HG02943 (cell line): ENCODE data around the gene SPTBN2.

Source experiments
- ATAC-seq: cut with Tn5 transposase; IDR thresholded peaks from one replicate; pipeline ENCODE4 v1.9.1; 2021; ENCODE audit warnings: mild to moderate bottlenecking, low read depth, moderate library complexity; ENCODE audit not compliant: unreplicated experiment

Gene SPTBN2

GRCh38 chr11:66728693-66729385, at the start of gene SPTBN2:
TSS of gene SPTBN2 (minus strand) at chr11:66729216. CDS start at chr11:66721240, 7,976 bp downstream.
- no peak for ATAC-seq

GRCh38 chr11:66768818-66769217, 39.8 kb upstream of the SPTBN2 start:
- no peak for ATAC-seq

GRCh38 chr11:66768088-66768521, 39.1 kb upstream of the SPTBN2 start:
- no peak for ATAC-seq

- ATAC-seq, result no peak
Observed at GRCh38 chr11:66767666-66768065, 38.6 kb upstream of the SPTBN2 start.

GRCh38 chr11:66766681-66767080, 37.7 kb upstream of the SPTBN2 start:
- ATAC-seq, result no peak

- ATAC-seq, result no peak
Observed at GRCh38 chr11:66762088-66762487, 33.1 kb upstream of the SPTBN2 start.

- no peak for ATAC-seq
Observed at GRCh38 chr11:66752148-66752547, 23.1 kb upstream of the SPTBN2 start.

GRCh38 chr11:66749091-66749490, 20.1 kb upstream of the SPTBN2 start:
- no peak for ATAC-seq

GRCh38 chr11:66747480-66747879, 18.5 kb upstream of the SPTBN2 start:
- no peak for ATAC-seq

GRCh38 chr11:66745356-66746235, 16.6 kb upstream of the SPTBN2 start:
- ATAC-seq, result peak; percentile 45

GRCh38 chr11:66744485-66745355, 15.7 kb upstream of the SPTBN2 start:
- peak; percentile 65 for ATAC-seq

GRCh38 chr11:66743271-66743968, 14.4 kb upstream of the SPTBN2 start:
- ATAC-seq, result no peak

- no peak for ATAC-seq
Observed at GRCh38 chr11:66741153-66741552, 12.1 kb upstream of the SPTBN2 start.

- ATAC-seq, result no peak
Observed at GRCh38 chr11:66739983-66740382, 11.0 kb upstream of the SPTBN2 start.

- no peak for ATAC-seq
Observed at GRCh38 chr11:66734215-66734614, 5.2 kb upstream of the SPTBN2 start.

GRCh38 chr11:66729447-66729846, 431 bp upstream of the SPTBN2 start:
- ATAC-seq, result no peak

GRCh38 chr11:66728038-66728692, 851 bp downstream of the SPTBN2 start:
- no peak for ATAC-seq

- no peak for ATAC-seq
Observed at GRCh38 chr11:66727282-66728037, 1.6 kb downstream of the SPTBN2 start.

- no peak for ATAC-seq
Observed at GRCh38 chr11:66725647-66726046, 3.4 kb downstream of the SPTBN2 start.
